GM10266 (cell line): Measurements from ENCODE around the gene KCNAB1.
"Not testable (repeated sequence)": the region's sequence is repeated elsewhere in the genome, so short reads cannot be mapped to it uniquely, and the experiment has no call there.

ENCODE experiments used
- DNase-seq: peaks from one replicate; pipeline ENCODE4 v3.0.0; 2012; ENCODE audit errors: extremely low spot score
- CTCF ChIP-seq: IDR thresholded peaks from 2 replicates; pipeline ENCODE4 v1.5.1; 2012; ENCODE audit warnings: mild to moderate bottlenecking, low read depth; ENCODE audit not compliant: control insufficient read depth, insufficient read depth; ENCODE audit errors: missing control alignments

The KCNAB1 gene

GRCh38 chr3:156120528-156121251 lies at the start of gene KCNAB1:
TSS of gene KCNAB1 (plus strand) at chr3:156120578.
- TF ChIP-seq CTCF, result no peak
- no peak for DNase-seq

- TF ChIP-seq CTCF, result no peak
- DNase-seq, result no peak
Observed at GRCh38 chr3:156071031-156071430, 49.3 kb upstream of the KCNAB1 start.

GRCh38 chr3:156072950-156073657 lies 47.3 kb upstream of the KCNAB1 start:
- DNase-seq, result not testable (repeated sequence)

GRCh38 chr3:156090126-156090525 lies 30.3 kb upstream of the KCNAB1 start:
- no peak for DNase-seq
- TF ChIP-seq CTCF, result no peak

- no peak for DNase-seq
- no peak for TF ChIP-seq CTCF
Observed at GRCh38 chr3:156093964-156094363, 26.4 kb upstream of the KCNAB1 start.

GRCh38 chr3:156094391-156094790 lies 26.0 kb upstream of the KCNAB1 start:
- TF ChIP-seq CTCF, result no peak
- DNase-seq, result no peak

- DNase-seq, result not testable (repeated sequence)
Observed at GRCh38 chr3:156095652-156096051, 24.7 kb upstream of the KCNAB1 start.

GRCh38 chr3:156098437-156099035 lies 21.8 kb upstream of the KCNAB1 start:
- DNase-seq, result no peak
- no peak for TF ChIP-seq CTCF

- not testable (repeated sequence) for DNase-seq
Observed at GRCh38 chr3:156099348-156099747, 21.0 kb upstream of the KCNAB1 start.

GRCh38 chr3:156099984-156100383 lies 20.4 kb upstream of the KCNAB1 start:
- DNase-seq, result not testable (repeated sequence)
